Effector memory CD4-positive, alpha-beta T cell (primary cell): ENCODE results near the gene RFFL.
A peak's percentile ranks its signal among the peaks of the same experiment; 100 is the strongest.

ENCODE experiments used
- DNase-seq, 3 donors: peaks; one replicate each; pipeline ENCODE4 v3.0.0-alpha.2; 2020
- H3K27ac ChIP-seq: 2 replicates; pipeline ENCODE4 v1.7.0; 2013; ENCODE audit warnings: mild to moderate bottlenecking, low read length, moderate library complexity; ENCODE audit not compliant: insufficient read depth, poor library complexity, severe bottlenecking
- H3K27me3 ChIP-seq: replicated peaks from 2 replicates; pipeline ENCODE4 v1.7.0; 2013; ENCODE audit warnings: mild to moderate bottlenecking, low read length; ENCODE audit not compliant: insufficient read depth, control insufficient read depth, poor library complexity, severe bottlenecking
- H3K36me3 ChIP-seq: 2 replicates; pipeline ENCODE4 v1.7.0; 2013; ENCODE audit warnings: mild to moderate bottlenecking, low read length, moderate library complexity; ENCODE audit not compliant: control insufficient read depth, insufficient read depth
- H3K4me1 ChIP-seq: 2 replicates; pipeline ENCODE4 v1.7.0; 2013; ENCODE audit warnings: low read length, mild to moderate bottlenecking; ENCODE audit not compliant: control insufficient read depth, insufficient read depth, poor library complexity, severe bottlenecking
- H3K4me3 ChIP-seq: 2 replicates; pipeline ENCODE4 v1.7.0; 2013; ENCODE audit warnings: low read length, low read depth, mild to moderate bottlenecking; ENCODE audit not compliant: insufficient read depth, poor library complexity, severe bottlenecking
- H3K9me3 ChIP-seq: 2 replicates; pipeline ENCODE4 v1.7.0; 2013; ENCODE audit warnings: mild to moderate bottlenecking, low read length, moderate library complexity; ENCODE audit not compliant: control insufficient read depth

Gene RFFL

GRCh38 chr17:35082073-35082657 is 18.7 kb upstream of the RFFL start:
- Histone ChIP-seq H3K27ac (peak overlapping the region; percentile 46), H3K27me3 (no peaks in the 10 kb centered on the region), H3K36me3 (no peaks in the 10 kb centered on the region), H3K9me3 (no peaks in the 10 kb centered on the region), H3K4me1 (peaks cover 37% of the 10 kb centered on the region), H3K4me3 (no peak overlapping the region)
- no peak for DNase-seq

DNA sequence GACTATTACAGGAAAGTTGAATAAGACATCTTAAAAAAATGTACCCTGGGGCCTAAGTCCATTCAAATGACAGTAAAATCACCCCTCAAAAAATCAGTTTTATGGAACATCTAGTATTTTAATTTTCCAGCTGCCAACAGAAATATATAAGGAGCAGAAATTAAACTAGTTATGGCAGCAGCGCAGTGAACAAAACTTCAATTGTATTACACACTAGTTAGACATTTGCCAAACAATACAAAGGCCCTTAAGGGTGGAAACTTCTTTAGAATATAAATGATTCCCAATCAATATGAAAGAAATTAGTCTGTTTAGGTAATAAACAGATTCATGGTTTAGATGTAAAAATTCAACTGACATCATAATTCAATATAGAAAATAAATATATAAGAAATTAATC is 18.1 kb upstream of the RFFL start:
- H3K4me1 ChIP-seq: peaks cover 33% of the 10 kb centered on the region

DNA sequence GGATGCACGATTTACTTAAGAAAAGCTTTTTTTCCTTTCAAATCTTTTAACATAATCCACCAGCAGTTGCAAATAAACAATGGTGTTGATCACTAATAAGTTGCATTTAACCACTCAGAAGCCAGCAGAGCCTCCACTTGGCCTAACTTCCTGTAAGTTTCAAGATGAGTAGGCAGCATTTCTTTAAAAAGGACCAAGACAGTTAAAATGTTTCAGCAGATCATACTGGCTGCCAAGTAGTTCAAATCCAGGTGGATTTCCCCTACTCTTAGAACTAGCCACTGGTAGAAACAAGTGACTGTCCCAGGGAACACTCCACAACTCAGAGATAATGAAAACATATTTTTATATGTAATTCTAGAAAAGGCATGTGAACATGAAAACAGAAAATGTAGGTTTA is 17.0 kb upstream of the RFFL start:
- Histone ChIP-seq H3K4me1 (peaks cover 34% of the 10 kb centered on the region), H3K27me3 (no peaks in the 10 kb centered on the region), H3K36me3 (no peaks in the 10 kb centered on the region), H3K4me3 (no peak overlapping the region), H3K27ac (peak overlapping the region; percentile 30), H3K9me3 (no peaks in the 10 kb centered on the region)
- DNase-seq: no peak

More for the DNA sequence above, 18.1 kb upstream of the RFFL start:
- peak overlapping the region; percentile 46 for H3K27ac ChIP-seq
- no peaks in the 10 kb centered on the region for H3K27me3 ChIP-seq
- no peaks in the 10 kb centered on the region for H3K9me3 ChIP-seq
- DNase-seq: no peak
- H3K36me3 ChIP-seq: no peaks in the 10 kb centered on the region
- no peak overlapping the region for H3K4me3 ChIP-seq

DNA sequence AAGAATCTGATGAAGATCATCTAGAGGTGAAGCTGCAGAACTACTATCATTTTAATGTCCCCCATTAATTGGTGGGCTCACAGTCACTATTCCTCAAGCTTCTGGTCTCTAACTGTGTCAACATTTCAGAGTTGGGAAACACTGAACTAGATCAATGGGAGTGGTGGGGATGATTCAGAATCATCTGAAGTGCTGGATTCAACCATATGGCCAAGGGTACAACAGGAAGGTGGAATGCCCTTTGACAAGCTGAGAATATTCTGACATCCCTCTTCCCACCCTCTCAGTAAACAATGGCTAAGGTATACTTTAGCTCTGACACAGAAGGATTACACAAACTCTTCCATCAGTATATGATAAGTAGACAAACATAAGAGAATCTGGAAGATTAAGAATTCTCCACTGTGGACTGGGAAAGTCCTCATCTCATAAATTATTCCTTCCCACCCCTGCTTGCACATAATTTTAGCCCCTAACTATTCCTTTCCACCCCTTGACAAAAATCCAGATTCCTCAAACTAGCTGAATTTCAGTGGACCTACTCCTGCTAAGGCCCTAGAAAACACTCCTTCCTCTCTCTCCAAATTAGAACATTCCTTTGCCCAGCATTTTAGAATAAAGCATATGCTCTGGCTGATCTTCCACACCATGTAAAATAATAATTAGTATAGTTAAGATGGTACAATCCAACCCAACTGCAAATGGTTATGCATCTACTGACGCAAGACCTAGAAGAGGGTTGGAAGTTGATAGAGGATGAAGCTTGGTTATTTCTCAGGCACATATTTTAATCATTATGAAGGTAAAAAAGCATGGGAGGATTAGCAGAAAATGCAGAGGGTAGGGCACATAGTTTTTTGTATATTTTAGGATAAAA is 16.3 kb upstream of the RFFL start:
- Histone ChIP-seq H3K36me3 (no peaks in the 10 kb centered on the region), H3K27me3 (no peaks in the 10 kb centered on the region), H3K4me1 (peaks cover 41% of the 10 kb centered on the region), H3K4me3 (no peak overlapping the region), H3K27ac (no peak overlapping the region), H3K9me3 (no peaks in the 10 kb centered on the region)
- no peak for DNase-seq

DNA sequence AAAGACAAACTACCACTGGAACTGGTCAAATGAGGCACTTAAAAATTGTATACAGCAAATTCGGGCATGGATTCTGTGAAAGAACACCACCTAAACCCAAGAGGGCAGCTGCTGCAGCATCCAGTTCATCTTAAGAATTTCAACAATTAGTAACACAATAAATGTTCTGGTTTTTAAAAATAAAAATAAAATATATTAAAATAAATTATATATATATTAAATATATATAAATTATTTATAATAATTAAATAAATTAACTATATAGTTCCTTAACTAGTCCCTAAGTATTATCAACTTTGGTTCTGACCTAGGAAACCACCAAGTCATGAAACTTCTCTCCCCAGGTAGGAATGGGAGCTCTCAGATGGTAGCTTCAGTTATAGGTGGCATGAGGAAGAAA is 13.4 kb upstream of the RFFL start:
- H3K27ac ChIP-seq: no peak overlapping the region
- no peak for DNase-seq
- H3K4me1 ChIP-seq: peaks cover 50% of the 10 kb centered on the region
- H3K27me3 ChIP-seq: no peaks in the 10 kb centered on the region
- no peaks in the 10 kb centered on the region for H3K36me3 ChIP-seq
- H3K4me3 ChIP-seq: no peak overlapping the region
- H3K9me3 ChIP-seq: no peaks in the 10 kb centered on the region

- no peaks in the 10 kb centered on the region for H3K27me3 ChIP-seq
- H3K4me1 ChIP-seq: peaks cover 36% of the 10 kb centered on the region
- no peak overlapping the region for H3K4me3 ChIP-seq
- H3K36me3 ChIP-seq: no peaks in the 10 kb centered on the region
- H3K9me3 ChIP-seq: no peaks in the 10 kb centered on the region
- DNase-seq: no peak
- no peak overlapping the region for H3K27ac ChIP-seq
These were observed 11.5 kb upstream of the RFFL start for GRCh38 chr17:35074711-35075707.

DNA sequence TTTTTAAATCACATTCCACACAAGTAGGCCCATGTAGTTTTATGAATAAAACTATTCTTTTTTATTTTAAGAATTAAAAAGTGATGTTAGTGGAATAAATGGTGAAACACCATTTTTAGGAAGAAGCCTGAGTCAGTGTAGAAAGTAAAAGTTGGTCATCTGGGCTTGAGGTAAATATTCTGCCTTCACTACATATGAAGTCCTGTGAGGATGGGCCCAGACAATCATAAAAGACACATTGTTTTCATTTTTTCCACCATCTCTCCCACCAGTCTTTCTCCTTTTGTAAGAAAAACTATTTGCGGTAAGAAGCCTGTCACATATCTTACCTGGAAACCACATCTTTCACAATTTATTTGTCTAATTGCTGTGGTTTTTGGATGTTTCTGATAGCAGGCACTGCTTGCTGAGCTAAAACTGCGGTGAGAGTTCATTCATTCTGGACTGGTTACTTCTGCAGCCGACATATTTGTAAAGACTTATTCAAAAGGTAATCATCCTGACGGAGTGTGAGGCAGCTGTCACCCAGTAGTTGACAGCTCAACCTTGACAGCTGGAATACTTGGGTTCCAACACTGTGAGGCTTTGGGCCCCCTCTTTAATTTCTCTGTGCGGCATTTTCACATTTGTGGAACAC is 10.6 kb upstream of the RFFL start:
- no peaks in the 10 kb centered on the region for H3K27me3 ChIP-seq
- no peak overlapping the region for H3K4me3 ChIP-seq
- no peak overlapping the region for H3K27ac ChIP-seq
- no peaks in the 10 kb centered on the region for H3K36me3 ChIP-seq
- peaks cover 36% of the 10 kb centered on the region for H3K4me1 ChIP-seq
- DNase-seq: no peak
- H3K9me3 ChIP-seq: no peaks in the 10 kb centered on the region

DNA sequence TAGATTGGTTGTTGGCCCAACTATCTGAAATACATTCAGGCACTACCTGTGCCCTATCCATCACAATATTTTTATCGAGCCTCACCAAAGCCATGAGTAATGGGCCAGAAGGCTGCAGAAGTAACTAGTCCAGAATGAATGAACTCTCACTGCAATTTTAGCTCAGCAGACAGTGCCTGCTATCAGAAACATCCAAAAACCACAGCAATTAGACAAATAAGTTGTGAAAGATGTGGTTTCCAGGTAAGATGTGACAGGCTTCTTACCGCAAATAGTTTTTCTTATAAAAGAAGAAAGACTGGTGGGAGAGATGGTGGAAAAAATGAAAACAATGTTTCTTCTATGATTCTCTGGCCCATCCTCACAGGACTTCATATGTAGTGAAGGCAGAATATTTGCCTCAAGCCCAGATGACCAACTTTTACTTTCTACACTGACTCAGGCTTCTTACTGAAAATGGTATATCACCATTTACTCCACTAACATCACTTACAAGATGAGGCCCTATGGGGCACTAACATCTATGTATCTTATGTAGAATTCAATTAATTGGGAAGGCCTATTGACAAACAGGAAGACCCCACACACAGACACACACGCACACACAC is 9.8 kb upstream of the RFFL start:
- H3K27me3 ChIP-seq: no peaks in the 10 kb centered on the region
- no peaks in the 10 kb centered on the region for H3K9me3 ChIP-seq
- H3K36me3 ChIP-seq: no peaks in the 10 kb centered on the region
- H3K27ac ChIP-seq: no peak overlapping the region
- H3K4me1 ChIP-seq: peaks cover 34% of the 10 kb centered on the region
- DNase-seq: no peak
- no peak overlapping the region for H3K4me3 ChIP-seq

GRCh38 chr17:35069311-35069710 is 5.8 kb upstream of the RFFL start:
- peaks cover 24% of the 10 kb centered on the region for H3K4me1 ChIP-seq
- no peak overlapping the region for H3K27ac ChIP-seq
- no peak for DNase-seq
- no peaks in the 10 kb centered on the region for H3K9me3 ChIP-seq
- no peak overlapping the region for H3K4me3 ChIP-seq
- H3K36me3 ChIP-seq: no peaks in the 10 kb centered on the region
- H3K27me3 ChIP-seq: no peaks in the 10 kb centered on the region
